Activated naive CD8-positive, alpha-beta T cell treated with anti-CD3 and anti-CD28 coated beads, Interleukin-2, amount 50 U/mL, for 24 hours (primary cell): ENCODE measurements around the gene PES1.
"Not testable (repeated sequence)": the region's sequence is repeated elsewhere in the genome, so short reads cannot be mapped to it uniquely, and the experiment has no call there.

Source experiments
- ATAC-seq: fragments of 150-1000 bp; cut with Tn5 transposase; one replicate; pipeline ENCODE4 v1.10.0; 2021
- DNase-seq: peaks from one replicate; pipeline ENCODE4 v3.0.0; 2021
- H3K27ac Mint-ChIP-seq: one replicate; pipeline ENCODE4 v1.8.0; 2021; ENCODE audit warnings: mild to moderate bottlenecking, mixed read lengths
- H3K27me3 Mint-ChIP-seq: one replicate; pipeline ENCODE4 v1.8.0; 2021; ENCODE audit warnings: mixed read lengths
- H3K36me3 Mint-ChIP-seq: one replicate; pipeline ENCODE4 v1.8.0; 2021; ENCODE audit warnings: low read depth, mixed read lengths
- H3K4me1 Mint-ChIP-seq: one replicate; pipeline ENCODE4 v1.8.0; 2021; ENCODE audit warnings: mixed read lengths
- H3K4me3 Mint-ChIP-seq: one replicate; pipeline ENCODE4 v1.8.0; 2021; ENCODE audit warnings: mild to moderate bottlenecking, moderate library complexity, mixed read lengths
- H3K9me3 Mint-ChIP-seq: one replicate; pipeline ENCODE4 v1.8.0; 2021; ENCODE audit warnings: mixed read lengths

The PES1 gene

DNA sequence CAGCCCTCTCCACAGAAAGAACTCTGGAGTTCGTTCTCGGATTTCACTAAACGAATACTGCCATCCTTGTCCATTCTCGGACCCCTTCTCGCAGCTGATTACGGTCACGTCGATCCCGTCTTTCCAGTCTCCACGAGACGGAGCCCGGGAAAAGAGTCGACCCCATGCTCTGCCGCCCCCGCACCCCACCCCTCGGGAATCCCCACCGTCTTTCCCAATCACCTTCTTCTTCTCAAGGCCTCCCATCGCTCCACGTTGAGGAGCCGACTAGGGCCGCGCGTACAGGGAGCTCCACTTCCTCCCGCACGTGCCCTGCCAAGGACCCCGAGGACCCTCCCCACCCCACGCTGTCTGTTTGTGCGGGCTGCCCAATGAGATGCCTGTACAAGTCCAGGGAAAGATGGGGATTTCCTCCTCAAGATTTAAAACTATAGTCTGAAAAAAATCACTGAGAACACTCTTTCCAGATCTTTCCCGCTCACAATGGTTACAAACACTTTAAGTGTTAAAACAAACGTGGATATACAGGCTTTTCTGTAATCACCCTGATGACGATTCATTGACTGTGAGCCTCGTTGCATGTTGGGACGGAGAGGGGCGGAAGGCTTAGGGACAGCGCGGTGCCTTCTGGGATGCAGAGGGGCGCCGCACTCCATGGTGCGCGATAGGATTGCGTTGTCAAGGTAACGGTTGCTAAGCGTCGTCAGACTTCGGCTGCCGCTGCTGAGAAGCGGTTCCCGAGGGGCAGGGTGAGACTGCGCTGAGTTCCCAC is at the start of gene PES1:
TSS of gene PES1 (minus strand) at position 323 of the 772 bp plus-strand sequence. CDS start at position 246, 77 bp downstream.
- Mint-ChIP-seq H3K9me3 (no peaks in the 10 kb centered on the region), H3K4me1 (peaks cover 1% of the 10 kb centered on the region), H3K36me3 (peaks cover 24% of the 10 kb centered on the region), H3K27ac (no peak within 1 kb of the TSS), H3K4me3 (no peak within 1 kb of the TSS), H3K27me3 (no peaks in the 10 kb centered on the region)
- ATAC-seq (peak; percentile 99), DNase-seq (peak; percentile 93)

DNA sequence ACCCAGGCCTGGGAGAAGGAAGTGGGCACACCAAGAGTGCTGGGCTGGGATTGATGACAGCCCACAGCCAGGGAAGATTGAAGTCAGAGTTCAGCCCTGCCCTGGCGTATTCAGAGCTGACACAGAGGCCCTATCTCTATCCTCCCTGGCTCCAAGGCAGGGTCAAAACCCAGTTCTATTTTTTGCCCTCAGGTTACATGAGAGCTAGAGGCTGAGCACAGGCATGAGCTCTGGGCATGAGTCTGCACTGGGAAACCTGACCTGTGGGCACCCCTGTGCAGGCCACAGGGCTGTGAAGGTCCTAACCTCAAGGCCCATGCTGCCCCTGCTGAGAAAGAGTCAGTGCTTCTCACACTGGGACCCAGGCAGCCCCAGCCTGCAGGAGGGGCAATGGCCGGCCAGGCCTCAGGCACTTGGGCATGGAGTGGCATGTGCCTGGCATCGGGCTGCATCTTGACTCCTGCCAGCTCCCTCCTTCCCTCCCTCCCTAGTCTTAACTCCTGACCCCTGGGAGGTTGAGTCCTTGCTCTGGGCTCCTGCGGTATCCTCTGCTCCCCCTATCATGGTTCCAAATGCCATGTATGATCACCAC is 49.2 kb upstream of the PES1 start:
- peaks cover 50% of the 10 kb centered on the region for H3K4me1 Mint-ChIP-seq
- H3K9me3 Mint-ChIP-seq = no peaks in the 10 kb centered on the region
- DNase-seq (no peak), ATAC-seq (no peak)
- H3K27me3 Mint-ChIP-seq = no peaks in the 10 kb centered on the region
- peaks cover 21% of the 10 kb centered on the region for H3K36me3 Mint-ChIP-seq
- H3K27ac Mint-ChIP-seq = no peak overlapping the region
- no peak overlapping the region for H3K4me3 Mint-ChIP-seq

GRCh38 chr22:30640361-30640760 is 48.7 kb upstream of the PES1 start:
- Mint-ChIP-seq H3K9me3 (no peaks in the 10 kb centered on the region), H3K36me3 (peaks cover 21% of the 10 kb centered on the region), H3K4me3 (no peak overlapping the region), H3K27ac (no peak overlapping the region), H3K27me3 (no peaks in the 10 kb centered on the region), H3K4me1 (peaks cover 51% of the 10 kb centered on the region)
- ATAC-seq (no peak), DNase-seq (no peak)

GRCh38 chr22:30637701-30638114 is 46.0 kb upstream of the PES1 start:
- H3K9me3 Mint-ChIP-seq = no peaks in the 10 kb centered on the region
- peaks cover 37% of the 10 kb centered on the region for H3K4me1 Mint-ChIP-seq
- peaks cover 20% of the 10 kb centered on the region for H3K36me3 Mint-ChIP-seq
- peak overlapping the region; percentile 86 for H3K4me3 Mint-ChIP-seq
- ATAC-seq (no peak), DNase-seq (no peak)
- peak overlapping the region; percentile 11 for H3K27ac Mint-ChIP-seq
- no peaks in the 10 kb centered on the region for H3K27me3 Mint-ChIP-seq

DNA sequence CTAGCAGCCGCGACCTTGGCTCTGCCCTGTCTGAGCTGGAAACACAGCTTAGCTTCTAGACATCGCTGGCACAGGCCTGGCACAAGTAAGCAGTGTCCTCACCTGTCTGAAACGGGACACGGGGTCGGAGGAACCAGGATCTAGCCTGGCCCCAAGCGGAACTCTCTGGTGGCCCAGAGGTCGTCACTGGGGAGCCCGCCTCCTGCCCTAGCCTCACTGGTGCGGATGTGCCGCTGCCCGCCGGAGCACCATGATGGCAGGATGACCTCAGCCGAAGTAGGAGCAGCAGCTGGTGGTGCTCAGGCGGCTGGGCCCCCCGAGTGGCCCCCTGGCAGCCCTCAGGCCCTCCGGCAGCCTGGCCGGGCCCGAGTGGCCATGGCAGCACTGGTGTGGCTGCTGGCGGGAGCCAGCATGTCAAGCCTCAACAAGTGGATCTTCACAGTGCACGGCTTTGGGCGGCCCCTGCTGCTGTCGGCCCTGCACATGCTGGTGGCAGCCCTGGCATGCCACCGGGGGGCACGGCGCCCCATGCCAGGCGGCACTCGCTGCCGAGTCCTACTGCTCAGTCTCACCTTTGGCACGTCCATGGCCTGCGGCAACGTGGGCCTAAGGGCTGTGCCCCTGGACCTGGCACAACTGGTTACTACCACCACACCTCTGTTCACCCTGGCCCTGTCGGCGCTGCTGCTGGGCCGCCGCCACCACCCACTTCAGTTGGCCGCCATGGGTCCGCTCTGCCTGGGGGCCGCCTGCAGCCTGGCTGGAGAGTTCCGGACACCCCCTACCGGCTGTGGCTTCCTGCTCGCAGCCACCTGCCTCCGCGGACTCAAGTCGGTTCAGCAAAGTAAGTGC is 44.7 kb upstream of the PES1 start:
- Mint-ChIP-seq H3K4me3 (peak overlapping the region; percentile 86), H3K4me1 (peaks cover 30% of the 10 kb centered on the region), H3K9me3 (no peaks in the 10 kb centered on the region), H3K27ac (peak overlapping the region; percentile 79), H3K27me3 (no peaks in the 10 kb centered on the region), H3K36me3 (peaks cover 18% of the 10 kb centered on the region)
- peak; percentile 27 for DNase-seq
- no peak for ATAC-seq

- DNase-seq (peak; percentile 98), ATAC-seq (peak; percentile 78)
- Mint-ChIP-seq H3K27ac (peak within 1 kb of the TSS; percentile 86), H3K4me3 (peak within 1 kb of the TSS; percentile 86), H3K4me1 (peaks cover 30% of the 10 kb centered on the region), H3K9me3 (no peaks in the 10 kb centered on the region), H3K36me3 (peaks cover 18% of the 10 kb centered on the region), H3K27me3 (no peaks in the 10 kb centered on the region)
These were observed 43.8 kb upstream of the PES1 start, which contains the start of gene SLC35E4 for GRCh38 chr22:30635273-30636225. Gene SLC35E4, plus strand, starts transcription at chr22:30635781. Its CDS starts 670 bp downstream, at chr22:30636451.

DNA sequence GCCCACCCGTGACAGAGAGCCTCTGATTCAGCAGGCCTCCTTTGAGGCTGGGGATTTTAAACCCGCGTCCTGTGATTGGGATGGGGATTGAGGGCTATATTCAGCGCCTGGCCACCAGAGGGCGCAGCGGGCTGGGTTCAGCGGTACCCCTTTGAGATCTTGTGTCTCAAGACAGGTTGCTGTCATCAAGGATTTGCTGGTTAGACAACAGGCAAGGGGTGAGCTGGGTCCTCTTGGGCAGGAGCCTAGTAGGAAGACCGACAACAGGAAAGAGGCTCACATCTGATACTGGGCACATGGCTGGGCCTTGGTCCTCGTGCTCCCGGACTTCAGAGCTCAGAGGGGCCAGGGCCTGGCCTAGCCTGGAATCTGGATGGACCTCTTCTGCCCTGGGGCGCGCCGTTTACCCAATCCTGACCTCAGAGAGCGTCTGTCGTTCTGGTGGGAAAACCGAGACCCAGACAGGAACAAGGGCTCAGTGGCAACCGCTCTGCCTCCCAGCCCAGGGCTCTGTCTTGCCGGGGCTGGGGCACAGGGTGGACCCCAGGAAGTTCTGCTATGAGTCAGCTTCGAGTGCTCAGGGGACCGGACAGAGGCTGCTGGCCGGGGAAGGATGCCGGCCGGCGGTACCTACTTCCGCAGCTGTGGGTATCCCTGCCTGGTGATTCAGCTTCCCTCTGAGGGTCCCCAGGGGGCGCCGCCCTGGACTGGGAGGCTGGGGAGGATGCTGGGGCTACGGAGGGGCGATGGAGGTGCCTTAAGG is 42.9 kb upstream of the PES1 start:
- ATAC-seq (peak; percentile 83), DNase-seq (peak; percentile 93)
- no peaks in the 10 kb centered on the region for H3K27me3 Mint-ChIP-seq
- H3K4me3 Mint-ChIP-seq = peak overlapping the region; percentile 86
- no peaks in the 10 kb centered on the region for H3K9me3 Mint-ChIP-seq
- H3K36me3 Mint-ChIP-seq = peaks cover 16% of the 10 kb centered on the region
- peak overlapping the region; percentile 86 for H3K27ac Mint-ChIP-seq
- H3K4me1 Mint-ChIP-seq = peaks cover 30% of the 10 kb centered on the region

DNA sequence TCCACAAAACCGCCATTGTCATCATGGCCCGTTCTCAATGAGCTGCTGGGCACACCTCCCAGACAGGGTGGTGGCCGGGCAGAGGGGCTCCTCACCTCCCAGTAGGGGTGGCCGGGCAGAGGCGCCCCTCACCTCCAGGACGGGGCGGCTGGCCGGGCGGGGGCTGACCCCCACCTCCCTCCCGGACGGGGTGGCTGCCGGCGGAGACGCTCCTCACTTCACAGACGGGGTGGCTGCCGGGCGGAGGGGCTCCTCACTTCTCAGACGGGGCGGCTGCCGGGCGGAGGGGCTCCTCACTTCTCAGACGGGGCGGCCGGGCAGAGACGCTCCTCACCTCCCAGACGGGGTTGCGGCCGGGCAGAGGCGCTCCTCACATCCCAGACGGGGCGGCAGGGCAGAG is 39.8 kb upstream of the PES1 start:
- not testable (repeated sequence) for H3K27me3 Mint-ChIP-seq, ATAC-seq, H3K27ac Mint-ChIP-seq, H3K9me3 Mint-ChIP-seq, DNase-seq, H3K4me3 Mint-ChIP-seq, H3K36me3 Mint-ChIP-seq
- peaks cover 14% of the 10 kb centered on the region for H3K4me1 Mint-ChIP-seq

- Mint-ChIP-seq H3K9me3 (no peaks in the 10 kb centered on the region), H3K4me3 (no peak overlapping the region)
- ATAC-seq = no peak
These were observed 36.8 kb upstream of the PES1 start for GRCh38 chr22:30628491-30628890.

GRCh38 chr22:30627471-30627870 is 35.8 kb upstream of the PES1 start:
- no peak for ATAC-seq
- no peaks in the 10 kb centered on the region for H3K27me3 Mint-ChIP-seq
- no peaks in the 10 kb centered on the region for H3K4me1 Mint-ChIP-seq
- no peak overlapping the region for H3K4me3 Mint-ChIP-seq
- no peaks in the 10 kb centered on the region for H3K36me3 Mint-ChIP-seq
- no peak overlapping the region for H3K27ac Mint-ChIP-seq
- no peak for DNase-seq
- no peaks in the 10 kb centered on the region for H3K9me3 Mint-ChIP-seq

More at GRCh38 chr22:30628491-30628890, 36.8 kb upstream of the PES1 start:
- no peaks in the 10 kb centered on the region for H3K36me3 Mint-ChIP-seq
- H3K4me1 Mint-ChIP-seq = no peaks in the 10 kb centered on the region
- no peaks in the 10 kb centered on the region for H3K27me3 Mint-ChIP-seq
- no peak for DNase-seq
- no peak overlapping the region for H3K27ac Mint-ChIP-seq

GRCh38 chr22:30626413-30626812 is 34.7 kb upstream of the PES1 start:
- H3K9me3 Mint-ChIP-seq = no peaks in the 10 kb centered on the region
- no peaks in the 10 kb centered on the region for H3K4me1 Mint-ChIP-seq
- no peaks in the 10 kb centered on the region for H3K27me3 Mint-ChIP-seq
- DNase-seq = no peak
- H3K27ac Mint-ChIP-seq = no peak overlapping the region
- no peak for ATAC-seq
- H3K4me3 Mint-ChIP-seq = no peak overlapping the region
- H3K36me3 Mint-ChIP-seq = no peaks in the 10 kb centered on the region

DNA sequence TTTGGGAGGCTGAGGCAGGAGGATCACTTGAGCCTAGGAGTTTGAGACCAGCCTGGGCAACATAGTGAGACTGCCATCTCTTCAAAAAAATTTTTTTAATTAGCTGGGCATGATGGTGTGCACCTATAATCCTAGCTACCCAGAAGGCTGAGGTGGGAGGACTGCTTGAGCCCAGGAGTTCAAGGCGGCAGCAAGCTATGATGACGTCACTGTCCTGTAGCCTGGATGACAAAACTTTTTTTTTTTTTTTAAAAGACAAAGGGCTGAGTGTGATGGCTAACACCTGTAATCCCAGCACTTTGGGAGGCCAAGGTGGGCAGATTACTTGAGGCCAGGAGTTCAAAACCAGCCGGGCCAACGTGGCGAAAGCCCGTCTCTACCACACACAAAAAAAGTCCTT is 28.2 kb upstream of the PES1 start:
- not testable (repeated sequence) for DNase-seq, H3K4me1 Mint-ChIP-seq, ATAC-seq

DNA sequence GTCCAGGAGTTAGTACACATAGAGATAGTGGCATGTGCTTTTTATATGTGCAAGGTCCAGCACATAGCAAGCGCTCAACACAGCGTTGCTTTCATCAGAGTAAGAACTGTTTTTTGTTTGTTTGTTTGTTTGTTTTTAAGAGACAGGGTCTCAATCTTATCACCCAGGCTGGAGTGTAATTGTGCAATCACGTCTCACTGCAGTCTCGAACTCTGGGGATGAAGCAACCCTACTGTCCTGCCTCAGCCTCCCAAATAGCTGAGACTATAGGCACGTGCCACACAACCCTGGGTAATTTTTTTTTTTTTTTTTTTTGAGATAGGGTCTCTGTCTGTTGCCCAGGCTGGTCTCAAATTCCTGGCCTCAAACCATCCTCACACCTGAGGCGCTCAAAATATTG is 26.1 kb upstream of the PES1 start:
- Mint-ChIP-seq H3K4me3 (no peak overlapping the region), H3K36me3 (no peaks in the 10 kb centered on the region), H3K4me1 (no peaks in the 10 kb centered on the region), H3K27me3 (peaks cover 6% of the 10 kb centered on the region), H3K27ac (no peak overlapping the region), H3K9me3 (no peaks in the 10 kb centered on the region)
- DNase-seq (no peak), ATAC-seq (no peak)

More for the DNA sequence above, 28.2 kb upstream of the PES1 start:
- H3K27ac Mint-ChIP-seq, H3K36me3 Mint-ChIP-seq, H3K9me3 Mint-ChIP-seq, H3K4me3 Mint-ChIP-seq, H3K27me3 Mint-ChIP-seq: not testable (repeated sequence)
